22Rv1 (cell line): ENCODE measurements around the gene HS3ST3A1.

Source experiments
- CTCF ChIP-seq: fragments of 450-650 bp; IDR thresholded peaks from 2 replicates; pipeline ENCODE4 v1.5.1; 2017; ENCODE audit warnings: mild to moderate bottlenecking
- ZFX ChIP-seq: fragments of 450-650 bp; IDR thresholded peaks from 2 replicates; pipeline ENCODE4 v1.6.1; 2017; ENCODE audit warnings: antibody characterized with exemption, borderline replicate concordance

GRCh38 chr17:13640551-13640950, 38.8 kb upstream of the HS3ST3A1 start:
- TF ChIP-seq CTCF (no peak), ZFX (no peak)
